Upper lobe of left lung (tissue), 6 donors: ENCODE results near the gene ZNF57. TPM values are rescaled to one million over a fixed set of nuclear protein-coding genes. Genes with fewer than 3 reads are reported as not detected.

Source experiments
- ATAC-seq, 2 donors: fragments of 200-7000 bp; cut with Tn5 transposase; one replicate each; pipeline ENCODE4 v1.9.1; 2022; ENCODE audit warnings: mild to moderate bottlenecking in 2 of 2, moderate library complexity in 2 of 2; ENCODE audit not compliant: low FRiP score in 2 of 2
- DNase-seq, 2 donors: peaks; one replicate each; pipeline ENCODE4 v3.0.0-alpha.2; 2019 to 2020
- H3K27ac ChIP-seq, 4 donors: fragments of 200-600 bp; sonication (generic); one replicate each; pipeline ENCODE4 v1.5.1; 2016 to 2019
- H3K27me3 ChIP-seq, 4 donors: fragments of 200-600 bp; sonication (generic); one replicate each; pipeline ENCODE4 v1.5.1; 2017 to 2019
- H3K36me3 ChIP-seq, 4 donors: fragments of 200-600 bp; sonication (generic); one replicate each; pipeline ENCODE4 v1.5.1; 2016 to 2019
- H3K4me1 ChIP-seq, 4 donors: fragments of 200-600 bp; sonication (generic); one replicate each; pipeline ENCODE4 v1.5.1; 2018 to 2019
- H3K4me3 ChIP-seq, 4 donors: fragments of 200-600 bp; sonication (generic); one replicate each; pipeline ENCODE4 v1.5.1; 2017 to 2019; ENCODE audit warnings: mild to moderate bottlenecking in 2 of 4, moderate library complexity in 1 of 4
- H3K9me3 ChIP-seq, 4 donors: fragments of 200-600 bp; sonication (generic); one replicate each; pipeline ENCODE4 v1.5.1; 2018 to 2019
- CTCF ChIP-seq, 6 experiments: fragments of 450-650 bp in 4 of 6; fragments of 200-600 bp in 2 of 6; sonication (generic) in 2 of 6; IDR thresholded peaks; one replicate each; pipeline ENCODE4 v1.5.1; 2016 to 2019; ENCODE audit warnings: antibody characterized with exemption in 6 of 6
- EP300 ChIP-seq, 4 donors: sonication (generic); formaldehyde crosslinking; IDR thresholded peaks; one replicate each; pipeline ENCODE4 v1.5.1; 2017; ENCODE audit warnings: antibody characterized with exemption in 4 of 4, control low read depth in 2 of 4
- POLR2A ChIP-seq, 4 donors: fragments of 450-650 bp; IDR thresholded peaks; one replicate each; pipeline ENCODE4 v1.5.1; 2016 to 2017; ENCODE audit warnings: antibody characterized with exemption in 4 of 4, mild to moderate bottlenecking in 2 of 4
- POLR2AphosphoS5 ChIP-seq, 2 donors: sonication (generic); formaldehyde crosslinking; IDR thresholded peaks; one replicate each; pipeline ENCODE4 v1.5.1; 2017; ENCODE audit warnings: antibody characterized with exemption in 2 of 2
- WGBS, 2 donors: methylation state at CpG; one replicate each; pipeline ENCODE4 v1.1.5; 2017 to 2018; 5-methylcytosine and 5-hydroxymethylcytosine counted together
- total RNA-seq, 6 donors: library from RNA; depleted of rRNA in 4 of 6; stranded (reverse); fragments of >200 nt in 4 of 6; gene quantifications; one replicate each; pipeline versions ENCODE4 v1.1.0 to v1.2.1, GENCODE V29; 2016 to 2021
- donor health status: DM: no; HTN: no; CAD: no; lungs with moderate emphysema.
- donor health status: DM: no; HTN: yes; CAD: no; lungs with severe emphysema.

ZNF57 gene
- total RNA-seq, 6 donors from 2014 or later = 5.2 to 9.8 (median 6.1) TPM

GRCh38 chr19:2912306-2912705 is 11.6 kb downstream of the ZNF57 start:
- Histone ChIP-seq H3K4me3 (no peak overlapping the region), H3K4me1 (no peaks in the 10 kb centered on the region), H3K9me3 (peaks cover 0 to 6% (median 5%) of the 10 kb centered on the region in 4 donors), H3K36me3 (peaks cover 6 to 21% (median 13%) of the 10 kb centered on the region in 4 donors), H3K27ac (no peak overlapping the region), H3K27me3 (no peaks in the 10 kb centered on the region)
- ATAC-seq (no peak), DNase-seq (no peak)
- no peak for TF ChIP-seq CTCF (IDR thresholded peaks at IDR 0.05)
- no peak for TF ChIP-seq POLR2A (IDR thresholded peaks at IDR 0.05)
- no peak for TF ChIP-seq EP300 (IDR thresholded peaks at IDR 0.05)
- no peak for TF ChIP-seq POLR2AphosphoS5 (IDR thresholded peaks at IDR 0.05)
- 97 to 98% methylated on average over 5 of the region's 5 CpGs for WGBS, 2 donors

- Histone ChIP-seq H3K27me3 (no peaks in the 10 kb centered on the region), H3K4me3 (no peak overlapping the region), H3K9me3 (peaks cover 3 to 15% (median 12%) of the 10 kb centered on the region in 4 donors), H3K36me3 (peaks cover 12 to 33% (median 25%) of the 10 kb centered on the region in 4 donors), H3K4me1 (no peaks in the 10 kb centered on the region), H3K27ac (no peak overlapping the region)
- ATAC-seq = no peak
- DNase-seq = no peak
- 95 to 96% methylated on average over 16 of the region's 16 CpGs for WGBS, 2 donors
- TF ChIP-seq CTCF (IDR thresholded peaks at IDR 0.05) (no peak), POLR2A (IDR thresholded peaks at IDR 0.05) (no peak), POLR2AphosphoS5 (IDR thresholded peaks at IDR 0.05) (no peak), EP300 (IDR thresholded peaks at IDR 0.05) (no peak)
These were observed 16.8 kb downstream of the ZNF57 start for GRCh38 chr19:2917275-2918184.

GRCh38 chr19:2922987-2923386 is 22.3 kb downstream of the ZNF57 start:
- DNase-seq = peak in 1 of 2 donors; percentile 49

GRCh38 chr19:2923510-2923909 is 22.8 kb downstream of the ZNF57 start:
- H3K36me3 ChIP-seq = peaks cover 0 to 6% (median under 1%) of the 10 kb centered on the region in 4 donors
- DNase-seq = no peak
- H3K9me3 ChIP-seq = no peaks in the 10 kb centered on the region
- TF ChIP-seq CTCF (IDR thresholded peaks at IDR 0.05) = no peak
- H3K27ac ChIP-seq = no peak overlapping the region
- WGBS, 2 donors = 49 to 71% methylated on average over 4 of the region's 4 CpGs
- H3K4me3 ChIP-seq = no peak overlapping the region
- no peak for ATAC-seq
- no peaks in the 10 kb centered on the region for H3K27me3 ChIP-seq
- peaks cover 0 to 13% (median 5%) of the 10 kb centered on the region in 4 donors for H3K4me1 ChIP-seq

More at GRCh38 chr19:2922987-2923386, 22.3 kb downstream of the ZNF57 start:
- TF ChIP-seq POLR2A (IDR thresholded peaks at IDR 0.05) (no peak), CTCF (IDR thresholded peaks at IDR 0.05) (peak in 1 of 6 experiments; percentile 43), POLR2AphosphoS5 (IDR thresholded peaks at IDR 0.05) (no peak), EP300 (IDR thresholded peaks at IDR 0.05) (no peak)
- WGBS, 2 donors = 61 to 84% methylated on average over 5 of the region's 5 CpGs
- no peak for ATAC-seq
- Histone ChIP-seq H3K27ac (no peak overlapping the region), H3K36me3 (peaks cover 0 to 11% (median 4%) of the 10 kb centered on the region in 4 donors), H3K4me3 (no peak overlapping the region), H3K27me3 (no peaks in the 10 kb centered on the region), H3K9me3 (peaks cover 0 to 2% (median 1%) of the 10 kb centered on the region in 4 donors), H3K4me1 (peaks cover 0 to 13% (median 5%) of the 10 kb centered on the region in 4 donors)
